Heart left ventricle (tissue), 16 donors: ENCODE results near the gene SDHD. TPM values are rescaled to one million over a fixed set of nuclear protein-coding genes. Genes with fewer than 3 reads are reported as not detected.

ENCODE experiments used
- ATAC-seq, 4 donors: fragments of 200-7000 bp; cut with Tn5 transposase; one replicate each; pipeline ENCODE4 v1.9.1; 2020 to 2022; ENCODE audit warnings: moderate library complexity in 4 of 4, mild to moderate bottlenecking in 3 of 4, moderate number of reproducible peaks in 1 of 4
- DNase-seq, 5 donors: peaks; one replicate each; pipeline ENCODE4 v3.0.0-alpha.2; 2020
- H3K27ac ChIP-seq, 12 donors: fragments of 200-600 bp; sonication (generic) in 4 of 12; one replicate each; pipeline versions ENCODE4 v1.5.0 to v1.8.0; 2016 to 2022; ENCODE audit warnings: mild to moderate bottlenecking in 2 of 12
- H3K27me3 ChIP-seq, 9 donors: fragments of 200-600 bp; sonication (generic) in 2 of 9; one replicate each; pipeline versions ENCODE4 v1.5.1 to v1.8.0; 2016 to 2022; ENCODE audit warnings: mild to moderate bottlenecking in 3 of 9
- H3K36me3 ChIP-seq, 9 donors: fragments of 200-600 bp; sonication (generic) in 2 of 9; one replicate each; pipeline versions ENCODE4 v1.5.0 to v1.8.0; 2018 to 2022; ENCODE audit warnings: mild to moderate bottlenecking in 2 of 9
- H3K4me1 ChIP-seq, 12 donors: fragments of 200-600 bp; sonication (generic) in 4 of 12; one replicate each; pipeline versions ENCODE4 v1.5.0 to v1.8.0; 2016 to 2022; ENCODE audit warnings: mild to moderate bottlenecking in 3 of 12
- H3K4me3 ChIP-seq, 12 donors: fragments of 200-600 bp; sonication (generic) in 4 of 12; one replicate each; pipeline versions ENCODE4 v1.5.0 to v1.8.0; 2017 to 2022; ENCODE audit warnings: mild to moderate bottlenecking in 9 of 12, moderate library complexity in 4 of 12
- H3K9me3 ChIP-seq, 12 donors: fragments of 200-600 bp; sonication (generic) in 4 of 12; one replicate each; pipeline versions ENCODE4 v1.5.0 to v1.8.0; 2016 to 2022; ENCODE audit warnings: mild to moderate bottlenecking in 1 of 12
- CTCF ChIP-seq, 12 donors: fragments of 200-600 bp; sonication (generic) in 4 of 12; IDR thresholded peaks; one replicate each; pipeline versions ENCODE4 v1.5.0 to v1.8.0; 2018 to 2022; ENCODE audit warnings: antibody characterized with exemption in 12 of 12, mild to moderate bottlenecking in 5 of 12
- POLR2A ChIP-seq, 2 donors: fragments of 450-650 bp; IDR thresholded peaks; one replicate each; pipeline ENCODE4 v1.6.1; 2017; ENCODE audit warnings: antibody characterized with exemption in 2 of 2, mild to moderate bottlenecking in 2 of 2, moderate library complexity in 2 of 2
- WGBS, 4 donors: extraction: QIAGEN DNeasy Blood & Tissue Kit in 2 of 4; methylation state at CpG; one replicate each; pipeline versions ENCODE4 v1.1.5 to v1.1.7; 2013 to 2018; 5-methylcytosine and 5-hydroxymethylcytosine counted together
- intact Hi-C, 10 donors: fragments of 100-400 bp; cut with DNase I; formaldehyde crosslinking; loops; one replicate each; pipeline versions ENCODE4 v1.11.1 to v1.14.2; 2022
- polyA plus RNA-seq, 2 donors: library from polyadenylated mRNA; stranded (reverse); fragments of 200-250 nt; gene quantifications; one replicate each; pipeline ENCODE4 v1.2.3, GENCODE V29; 2013
- total RNA-seq, 9 donors: library from RNA; depleted of rRNA in 2 of 9; stranded (reverse); fragments of >200 nt in 2 of 9; fragmentation: NEBNext Ultra II Directional in 3 of 9; extraction: Animal tissue kit (Norgen Biotek cat#: 25700) in 3 of 9; gene quantifications; one replicate each; pipeline versions ENCODE4 v1.1.0 to v1.2.4, GENCODE V29; 2016 to 2023
- donor health status: ischemic (EF 13 %, LVEDD 7.1; RV severe dilation, severe dysfunction).
- donor health status: healthy with polysubstance abuse.
- donor health status: DM: no; HTN: yes; CAD: no.
- donor health status: DM: no; HTN: no; CAD: no.
- donor health status: ischemic (EF 25% LVEDD 6.9; RV normal size, moderate dysfunction).
- donor health status: ischemic (EF 25% LVEDD 5.7; RV mildly dilated, moderate dysfunction).
- donor health status: healthy.
- donor health status: DM: yes; HTN: yes; CAD: no.
- donor health status: ischemic (EF 35%, LVEDD 5.7; RV mildly dilated, moderate dysfunction).
- donor health status: nonischemic (EF 11% LVEDD 7.7; RV severe dilation, severe dysfunction).
- donor health status: DM: yes; HTN: yes; CAD: no.
- donor health status: PGD.
- donor health status: ischemic (EF 29% LVEDD 5.4; RV normal size, mild dysfunction).
- donor health status: nonischemic (EF 23%, LVEDD 6.1; RV moderate dilation, normal function).

Gene SDHD
- total and polyA plus RNA-seq, 11 donors, result 173 to 314 (median 236) TPM

- 53 to 62% (median 59%) methylated on average over 6 of the region's 6 CpGs for WGBS, 4 donors
- Histone ChIP-seq H3K4me1 (peaks cover 0 to 5% (median 0%) of the 10 kb centered on the region in 12 donors), H3K9me3 (peaks cover 0 to 10% (median 0%) of the 10 kb centered on the region in 12 donors), H3K4me3 (peak overlapping the region in 3 of 12 donors; percentile 4 to 28 (median 18)), H3K36me3 (peaks cover 0 to 3% (median 0%) of the 10 kb centered on the region in 9 donors), H3K27me3 (no peaks in the 10 kb centered on the region), H3K27ac (no peak overlapping the region)
- intact Hi-C loops, result loop anchor here in 9 of 10 donors (2.0 to 10.0 kb wide), 8 partner anchors 51 to 169 kb away; partner anchors contain the start of genes BCO2 (in 4 of the 9), IL18 (in 2 of the 9) and TEX12 (in 2 of the 9)
- ATAC-seq, result peak; percentile 57 to 82 (median 62)
- no peak for DNase-seq
- TF ChIP-seq POLR2A (IDR thresholded peaks at IDR 0.05), result no peak
- TF ChIP-seq CTCF (IDR thresholded peaks at IDR 0.05), result peak; percentile 50 to 78 (median 64)
Observed at GRCh38 chr11:112113539-112114457, 27.1 kb downstream of the SDHD start.

GRCh38 chr11:112114460-112114859, 27.8 kb downstream of the SDHD start:
- H3K27ac ChIP-seq, result no peak overlapping the region
- WGBS, 4 donors, result 85 to 92% (median 91%) methylated on average over 2 of the region's 2 CpGs
- intact Hi-C loops, result loop anchor here in 8 of 10 donors (2.0 to 10.0 kb wide), 7 partner anchors 50 to 168 kb away; partner anchors contain the start of genes BCO2 (in 3 of the 8), IL18 (in 2 of the 8) and TEX12 (in 2 of the 8)
- H3K9me3 ChIP-seq, result peaks cover 0 to 10% (median 0%) of the 10 kb centered on the region in 12 donors
- no peak for ATAC-seq
- DNase-seq, result no peak
- no peak overlapping the region for H3K4me3 ChIP-seq
- H3K4me1 ChIP-seq, result peaks cover 0 to 5% (median 0%) of the 10 kb centered on the region in 12 donors
- H3K36me3 ChIP-seq, result peaks cover 0 to 6% (median 0%) of the 10 kb centered on the region in 9 donors
- TF ChIP-seq CTCF (IDR thresholded peaks at IDR 0.05), result no peak
- TF ChIP-seq POLR2A (IDR thresholded peaks at IDR 0.05), result no peak
- H3K27me3 ChIP-seq, result no peaks in the 10 kb centered on the region

GRCh38 chr11:112115386-112115785, 28.7 kb downstream of the SDHD start:
- Histone ChIP-seq H3K9me3 (peaks cover 0 to 7% (median 0%) of the 10 kb centered on the region in 12 donors), H3K36me3 (peaks cover 0 to 7% (median 0%) of the 10 kb centered on the region in 9 donors), H3K27ac (no peak overlapping the region), H3K4me3 (no peak overlapping the region), H3K27me3 (no peaks in the 10 kb centered on the region), H3K4me1 (peaks cover 0 to 11% (median 0%) of the 10 kb centered on the region in 12 donors)
- intact Hi-C loops, result loop anchor here in 7 of 10 donors (2.0 to 10.0 kb wide), 6 partner anchors 49 to 165 kb away; partner anchors contain the start of genes BCO2 (in 2 of the 7), IL18 (in 2 of the 7) and TEX12 (in 2 of the 7)
- ATAC-seq (no peak), DNase-seq (no peak)
- 78 to 84% (median 81%) methylated on average over 5 of the region's 5 CpGs for WGBS, 4 donors
- TF ChIP-seq POLR2A (IDR thresholded peaks at IDR 0.05) (no peak), CTCF (IDR thresholded peaks at IDR 0.05) (no peak)

- no peak for ATAC-seq
- H3K4me1 ChIP-seq, result peaks cover 0 to 15% (median 0%) of the 10 kb centered on the region in 12 donors
- WGBS, 4 donors, result 86 to 94% (median 89%) methylated on average over 2 of the region's 2 CpGs
- intact Hi-C loops, result loop anchor here in 6 of 10 donors (5.0 to 10.0 kb wide), 5 partner anchors 47 to 157 kb away; partner anchors contain the start of genes BCO2 (in 2 of the 6), IL18 (in 2 of the 6) and TEX12 (in 2 of the 6)
- H3K36me3 ChIP-seq, result peaks cover 0 to 7% (median 0%) of the 10 kb centered on the region in 9 donors
- H3K9me3 ChIP-seq, result no peaks in the 10 kb centered on the region
- TF ChIP-seq CTCF (IDR thresholded peaks at IDR 0.05) (no peak), POLR2A (IDR thresholded peaks at IDR 0.05) (no peak)
- H3K4me3 ChIP-seq, result no peak overlapping the region
- no peak for DNase-seq
- no peaks in the 10 kb centered on the region for H3K27me3 ChIP-seq
- no peak overlapping the region for H3K27ac ChIP-seq
Observed at GRCh38 chr11:112118176-112118575, 31.5 kb downstream of the SDHD start.
